Muscle layer of duodenum (tissue), 2 donors: Measurements from ENCODE around the gene GRAMD2A.

ENCODE experiments used
- H3K27ac ChIP-seq: one replicate; pipeline ENCODE4 v1.7.0; 2013; ENCODE audit warnings: mild to moderate bottlenecking, low read length
- H3K27me3 ChIP-seq: one replicate; pipeline ENCODE4 v1.7.0; 2013; ENCODE audit warnings: low read depth, mild to moderate bottlenecking, control low read depth, low read length
- H3K36me3 ChIP-seq, 2 donors: one replicate each; pipeline ENCODE4 v1.7.0; 2013; ENCODE audit warnings: low read length in 2 of 2, control low read depth in 1 of 2, mild to moderate bottlenecking in 1 of 2; ENCODE audit not compliant: insufficient read depth in 2 of 2, control insufficient read depth in 1 of 2
- H3K4me1 ChIP-seq, 2 donors: one replicate each; pipeline ENCODE4 v1.7.0; 2013; ENCODE audit warnings: low read length in 2 of 2, mild to moderate bottlenecking in 2 of 2, control low read depth in 1 of 2, moderate library complexity in 1 of 2; ENCODE audit not compliant: insufficient read depth in 2 of 2, control insufficient read depth in 1 of 2
- H3K4me3 ChIP-seq, 2 donors: one replicate each; pipeline ENCODE4 v1.7.0; 2013; ENCODE audit warnings: low read length in 2 of 2, low read depth in 1 of 2, mild to moderate bottlenecking in 1 of 2
- H3K9me3 ChIP-seq, 2 donors: one replicate each; pipeline ENCODE4 v1.7.0; 2013; ENCODE audit warnings: low read length in 2 of 2, control low read depth in 1 of 2, mild to moderate bottlenecking in 1 of 2; ENCODE audit not compliant: control insufficient read depth in 1 of 2
- donor health status: healthy.

Gene GRAMD2A

GRCh38 chr15:72141171-72142084 lies 56.2 kb downstream of the GRAMD2A start:
- Histone ChIP-seq H3K27ac (no peak overlapping the region), H3K36me3 (peaks cover 0 to 7% of the 10 kb centered on the region in 2 donors), H3K27me3 (no peaks in the 10 kb centered on the region), H3K4me3 (no peak overlapping the region), H3K4me1 (no peaks in the 10 kb centered on the region), H3K9me3 (no peaks in the 10 kb centered on the region)

- H3K27ac ChIP-seq, result no peak overlapping the region
- peaks cover 0 to 7% of the 10 kb centered on the region in 2 donors for H3K36me3 ChIP-seq
- no peaks in the 10 kb centered on the region for H3K9me3 ChIP-seq
- no peaks in the 10 kb centered on the region for H3K4me1 ChIP-seq
- no peaks in the 10 kb centered on the region for H3K27me3 ChIP-seq
- no peak overlapping the region for H3K4me3 ChIP-seq
These were observed 57.5 kb downstream of the GRAMD2A start for GRCh38 chr15:72140088-72140487.

- Histone ChIP-seq H3K27me3 (no peaks in the 10 kb centered on the region), H3K4me1 (no peaks in the 10 kb centered on the region), H3K9me3 (no peaks in the 10 kb centered on the region), H3K36me3 (peaks cover 0 to 7% of the 10 kb centered on the region in 2 donors), H3K4me3 (no peak overlapping the region), H3K27ac (no peak overlapping the region)
These were observed 57.9 kb downstream of the GRAMD2A start for GRCh38 chr15:72139667-72140066.

GRCh38 chr15:72136170-72137051 lies 61.2 kb downstream of the GRAMD2A start:
- Histone ChIP-seq H3K27me3 (no peaks in the 10 kb centered on the region), H3K4me1 (no peaks in the 10 kb centered on the region), H3K4me3 (no peak overlapping the region), H3K36me3 (peaks cover 0 to 7% of the 10 kb centered on the region in 2 donors), H3K9me3 (no peaks in the 10 kb centered on the region), H3K27ac (no peak overlapping the region)

- Histone ChIP-seq H3K27ac (no peak overlapping the region), H3K9me3 (no peaks in the 10 kb centered on the region), H3K36me3 (peaks cover 0 to 7% of the 10 kb centered on the region in 2 donors), H3K4me1 (no peaks in the 10 kb centered on the region), H3K27me3 (no peaks in the 10 kb centered on the region), H3K4me3 (no peak overlapping the region)
These were observed 61.9 kb downstream of the GRAMD2A start for GRCh38 chr15:72135719-72136118.

- no peak overlapping the region for H3K4me3 ChIP-seq
- no peaks in the 10 kb centered on the region for H3K27me3 ChIP-seq
- H3K36me3 ChIP-seq, result no peaks in the 10 kb centered on the region
- H3K9me3 ChIP-seq, result no peaks in the 10 kb centered on the region
- H3K4me1 ChIP-seq, result no peaks in the 10 kb centered on the region
- no peak overlapping the region for H3K27ac ChIP-seq
These were observed 64.4 kb downstream of the GRAMD2A start for GRCh38 chr15:72133211-72133610.

- Histone ChIP-seq H3K27ac (no peak overlapping the region), H3K27me3 (no peaks in the 10 kb centered on the region), H3K9me3 (no peaks in the 10 kb centered on the region), H3K36me3 (no peaks in the 10 kb centered on the region), H3K4me1 (no peaks in the 10 kb centered on the region), H3K4me3 (no peak overlapping the region)
These were observed 65.7 kb downstream of the GRAMD2A start for GRCh38 chr15:72131922-72132321.

- H3K36me3 ChIP-seq, result no peaks in the 10 kb centered on the region
- no peaks in the 10 kb centered on the region for H3K9me3 ChIP-seq
- H3K4me3 ChIP-seq, result no peak overlapping the region
- no peaks in the 10 kb centered on the region for H3K27me3 ChIP-seq
- H3K27ac ChIP-seq, result no peak overlapping the region
- H3K4me1 ChIP-seq, result no peaks in the 10 kb centered on the region
These were observed 67.3 kb downstream of the GRAMD2A start for GRCh38 chr15:72130272-72130671.

GRCh38 chr15:72128359-72128758 lies 69.2 kb downstream of the GRAMD2A start:
- no peak overlapping the region for H3K4me3 ChIP-seq
- no peak overlapping the region for H3K27ac ChIP-seq
- no peaks in the 10 kb centered on the region for H3K9me3 ChIP-seq
- no peaks in the 10 kb centered on the region for H3K4me1 ChIP-seq
- H3K27me3 ChIP-seq, result no peaks in the 10 kb centered on the region
- H3K36me3 ChIP-seq, result no peaks in the 10 kb centered on the region

GRCh38 chr15:72127724-72128322 lies 69.8 kb downstream of the GRAMD2A start:
- Histone ChIP-seq H3K4me3 (no peak overlapping the region), H3K27me3 (no peaks in the 10 kb centered on the region), H3K27ac (no peak overlapping the region), H3K36me3 (no peaks in the 10 kb centered on the region), H3K4me1 (no peaks in the 10 kb centered on the region), H3K9me3 (no peaks in the 10 kb centered on the region)

GRCh38 chr15:72124218-72124617 lies 73.4 kb downstream of the GRAMD2A start:
- H3K4me3 ChIP-seq, result no peak overlapping the region
- no peaks in the 10 kb centered on the region for H3K9me3 ChIP-seq
- no peaks in the 10 kb centered on the region for H3K27me3 ChIP-seq
- H3K36me3 ChIP-seq, result no peaks in the 10 kb centered on the region
- H3K27ac ChIP-seq, result no peak overlapping the region
- H3K4me1 ChIP-seq, result peaks cover 0 to under 1% of the 10 kb centered on the region in 2 donors
